H9 (cell line): ENCODE results near the gene PANX2. TPM values are rescaled to one million over a fixed set of nuclear protein-coding genes. Genes with fewer than 3 reads are reported as not detected.

Experiments used
- DNase-seq: peaks from one replicate; pipeline ENCODE4 v3.0.0-alpha.2; 2017
- H2AFZ ChIP-seq: one replicate; pipeline ENCODE4 v1.6.1; 2013; ENCODE audit warnings: mild to moderate bottlenecking, low read length, control low read depth, moderate library complexity
- H2AK5ac ChIP-seq: 2 replicates; pipeline ENCODE4 v1.6.1; 2013; ENCODE audit warnings: low read length, control low read depth, mixed read lengths; ENCODE audit not compliant: insufficient read length
- H2BK120ac ChIP-seq: one replicate; pipeline ENCODE4 v1.6.1; 2013; ENCODE audit warnings: low read depth, mild to moderate bottlenecking, low read length, control low read depth, inconsistent platforms; ENCODE audit not compliant: poor library complexity, severe bottlenecking
- H2BK12ac ChIP-seq: 2 replicates; pipeline ENCODE4 v1.6.1; 2013; ENCODE audit warnings: low read length, control low read depth, mixed read lengths, low read depth; ENCODE audit not compliant: insufficient read length
- H2BK15ac ChIP-seq: 2 replicates; pipeline ENCODE4 v1.6.1; 2013; ENCODE audit warnings: low read depth, low read length, control low read depth
- H2BK20ac ChIP-seq: one replicate; pipeline ENCODE4 v1.6.1; 2013; ENCODE audit warnings: low read depth, mild to moderate bottlenecking, low read length, control low read depth, inconsistent platforms; ENCODE audit not compliant: poor library complexity, severe bottlenecking
- H2BK5ac ChIP-seq: 2 replicates; pipeline ENCODE4 v1.6.1; 2013; ENCODE audit warnings: low read length, control low read depth, mixed read lengths; ENCODE audit not compliant: insufficient read length
- H3K14ac ChIP-seq: 2 replicates; pipeline ENCODE4 v1.6.1; 2013; ENCODE audit warnings: low read length, control low read depth; ENCODE audit not compliant: insufficient read depth
- H3K18ac ChIP-seq: 2 replicates; pipeline ENCODE4 v1.6.1; 2013; ENCODE audit warnings: low read depth, mild to moderate bottlenecking, mixed read lengths, low read length, control low read depth; ENCODE audit not compliant: insufficient read length
- H3K23ac ChIP-seq: 2 replicates; pipeline ENCODE4 v1.6.1; 2013; ENCODE audit warnings: low read length, control low read depth, mixed read lengths, low read depth; ENCODE audit not compliant: insufficient read length
- H3K23me2 ChIP-seq: 2 replicates; pipeline ENCODE4 v1.6.1; 2013; ENCODE audit warnings: low read depth, mild to moderate bottlenecking, mixed read lengths, low read length, control low read depth; ENCODE audit not compliant: insufficient read length, poor library complexity, severe bottlenecking
- H3K27ac ChIP-seq: 2 replicates; pipeline ENCODE4 v1.5.1; 2013; ENCODE audit warnings: low read length, control low read depth, mixed read lengths, low read depth; ENCODE audit not compliant: insufficient read length
- H3K27me3 ChIP-seq: 2 replicates; pipeline ENCODE4 v1.6.1; 2013; ENCODE audit warnings: low read length, control low read depth, inconsistent platforms; ENCODE audit not compliant: insufficient read depth
- H3K4ac ChIP-seq: 2 replicates; pipeline ENCODE4 v1.6.1; 2013; ENCODE audit warnings: low read depth, mild to moderate bottlenecking, control low read depth, inconsistent platforms, low read length, moderate library complexity
- H3K4me1 ChIP-seq: 2 replicates; pipeline ENCODE4 v1.6.1; 2013; ENCODE audit warnings: low read length, control low read depth, inconsistent platforms; ENCODE audit not compliant: insufficient read depth
- H3K4me2 ChIP-seq: 2 replicates; pipeline ENCODE4 v1.6.1; 2013; ENCODE audit warnings: low read length, control low read depth, mixed read lengths; ENCODE audit not compliant: insufficient read length, insufficient read depth
- H3K56ac ChIP-seq: 2 replicates; pipeline ENCODE4 v1.6.1; 2013; ENCODE audit warnings: low read depth, mild to moderate bottlenecking, mixed read lengths, low read length, control low read depth; ENCODE audit not compliant: insufficient read length
- H3K79me1 ChIP-seq: 2 replicates; pipeline ENCODE4 v1.6.1; 2013; ENCODE audit warnings: low read depth, mild to moderate bottlenecking, moderate library complexity, low read length, control low read depth, inconsistent platforms; ENCODE audit not compliant: insufficient read depth, poor library complexity, severe bottlenecking
- H3K79me2 ChIP-seq: 2 replicates; pipeline ENCODE4 v1.6.1; 2013; ENCODE audit warnings: low read length, control low read depth, inconsistent platforms; ENCODE audit not compliant: insufficient read depth
- H3K9ac ChIP-seq: 2 replicates; pipeline ENCODE4 v1.6.1; 2013; ENCODE audit warnings: low read length, control low read depth, mixed read lengths; ENCODE audit not compliant: insufficient read length; ENCODE audit errors: extremely low read depth
- H3K9me3 ChIP-seq: one replicate; pipeline ENCODE4 v1.6.1; 2013; ENCODE audit warnings: low read depth, low read length, inconsistent platforms; ENCODE audit not compliant: control insufficient read depth
- H3T11ph ChIP-seq: one replicate; pipeline ENCODE4 v1.6.1; 2013; ENCODE audit warnings: mild to moderate bottlenecking, low read length, control low read depth, inconsistent platforms
- H4K20me1 ChIP-seq: one replicate; pipeline ENCODE4 v1.6.1; 2013; ENCODE audit not compliant: control insufficient read depth, insufficient read length, insufficient read depth
- H4K5ac ChIP-seq: 2 replicates; pipeline ENCODE4 v1.6.1; 2013; ENCODE audit warnings: low read depth, mild to moderate bottlenecking, mixed read lengths, low read length, control low read depth; ENCODE audit not compliant: insufficient read length
- H4K8ac ChIP-seq: replicated peaks from 2 replicates; pipeline ENCODE4 v1.6.1; 2013; ENCODE audit warnings: low read length, control low read depth, mixed read lengths, low read depth; ENCODE audit not compliant: insufficient read length
- H4K91ac ChIP-seq: 2 replicates; pipeline ENCODE4 v1.6.1; 2013; ENCODE audit warnings: low read depth, mild to moderate bottlenecking, moderate library complexity, mixed read lengths, low read length, control low read depth; ENCODE audit not compliant: insufficient read length
- H3K27ac Mint-ChIP-seq, 3 experiments: 2 replicates in 2 of 3; 3 replicates in 1 of 3; pipeline ENCODE4 v1.8.0; 2020 to 2021; ENCODE audit warnings: mixed read lengths in 3 of 3, mild to moderate bottlenecking in 1 of 3, moderate library complexity in 1 of 3
- H3K27me3 Mint-ChIP-seq: 2 replicates; pipeline ENCODE4 v1.8.0; 2021; ENCODE audit warnings: low read depth, mild to moderate bottlenecking, moderate library complexity, mixed read lengths
- H3K36me3 Mint-ChIP-seq, 3 experiments: 2 replicates in 2 of 3; 3 replicates in 1 of 3; pipeline ENCODE4 v1.8.0; 2020 to 2021; ENCODE audit warnings: low read depth in 3 of 3, mixed read lengths in 3 of 3; ENCODE audit not compliant: insufficient read depth in 1 of 3
- H3K4me1 Mint-ChIP-seq, 2 experiments: 2 replicates each; pipeline ENCODE4 v1.8.0; 2020; ENCODE audit warnings: mixed read lengths in 2 of 2
- H3K4me3 Mint-ChIP-seq, 2 experiments: 2 replicates in 1 of 2; 3 replicates in 1 of 2; pipeline ENCODE4 v1.8.0; 2020 to 2021; ENCODE audit warnings: mild to moderate bottlenecking in 2 of 2, mixed read lengths in 2 of 2, moderate library complexity in 1 of 2
- H3K9me3 Mint-ChIP-seq, 2 experiments: 2 replicates in 1 of 2; 3 replicates in 1 of 2; pipeline ENCODE4 v1.8.0; 2020; ENCODE audit warnings: mild to moderate bottlenecking in 2 of 2, mixed read lengths in 2 of 2, moderate library complexity in 1 of 2
- WGBS: extraction: QIAGEN DNeasy Blood & Tissue Kit; methylation state at CpG from one replicate; pipeline ENCODE4 v1.1.7; 2013; ENCODE audit warnings: missing lambda C conversion rate, low lambda C conversion rate, mixed read lengths; ENCODE audit not compliant: insufficient read length; ENCODE audit errors: extremely low coverage; 5-methylcytosine and 5-hydroxymethylcytosine counted together
- total RNA-seq: library from RNA; stranded (reverse); gene quantifications from 2 replicates; pipeline ENCODE4 v1.2.1, GENCODE V29; 2021
- TF ChIP-seq, protein P1 (sequence below): fragments of 200-600 bp; sonication (generic); conservative IDR thresholded peaks from 3 replicates; pipeline ENCODE4 v1.8.0; 2021; ENCODE audit warnings: antibody characterized with exemption, mild to moderate bottlenecking

PANX2 gene
- total RNA-seq, 1 experiment from 2014 or later: 8.0 TPM

DNA sequence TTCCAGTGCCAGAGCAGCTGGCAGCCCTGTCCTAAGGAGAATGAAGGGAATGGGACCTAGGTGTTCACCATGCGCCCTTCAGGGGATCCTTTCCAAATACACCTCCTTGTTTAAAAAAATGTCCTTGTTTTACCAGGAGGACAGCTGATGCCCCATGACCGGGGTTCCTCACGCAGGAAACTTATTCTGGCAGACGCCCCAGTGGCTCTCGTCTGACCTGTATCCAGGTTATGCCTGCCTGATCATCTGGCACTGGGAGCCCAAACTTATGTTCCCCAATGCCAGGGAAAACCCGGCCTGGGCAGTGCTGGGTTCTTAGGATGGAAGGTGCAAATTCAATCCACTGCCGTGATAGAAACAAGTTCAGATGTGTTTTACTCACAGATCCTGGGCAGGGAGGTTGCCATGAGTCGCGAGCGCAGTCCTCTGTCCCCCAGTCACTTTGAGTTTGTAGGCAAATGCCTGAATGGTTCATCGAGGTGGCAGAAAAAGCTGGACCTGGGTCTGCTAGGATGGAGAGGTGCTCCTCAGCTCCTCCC is 49.3 kb upstream of the PANX2 start:
- Histone ChIP-seq H2BK120ac (no peak overlapping the region), H3K27ac (no peak overlapping the region), H3T11ph (no peak overlapping the region), H4K91ac (no peak overlapping the region), H3K4ac (no peak overlapping the region), H3K14ac (no peak overlapping the region), H2BK12ac (no peak overlapping the region), H3K56ac (no peak overlapping the region), H2AFZ (no peak overlapping the region), H3K18ac (no peak overlapping the region), H3K4me2 (no peak overlapping the region), H3K79me1 (no peaks in the 10 kb centered on the region), H3K23ac (no peak overlapping the region), H4K20me1 (no peaks in the 10 kb centered on the region), H4K8ac (no peak overlapping the region), H2BK15ac (no peak overlapping the region), H3K4me1 (no peaks in the 10 kb centered on the region), H4K5ac (no peak overlapping the region), H3K23me2 (no peaks in the 10 kb centered on the region), H3K9me3 (no peaks in the 10 kb centered on the region), H2AK5ac (no peak overlapping the region), H2BK5ac (no peak overlapping the region), H2BK20ac (no peak overlapping the region), H3K9ac (no peak overlapping the region), H3K79me2 (no peaks in the 10 kb centered on the region), H3K27me3 (no peaks in the 10 kb centered on the region)
- no peaks in the 10 kb centered on the region; a peak in 1 of 7 replicates for H3K36me3 Mint-ChIP-seq
- H3K9me3 Mint-ChIP-seq: peaks cover 3 to 5% of the 10 kb centered on the region in 2 experiments; a peak in 4 of 5 replicates
- H3K27me3 Mint-ChIP-seq: peaks cover 51% of the 10 kb centered on the region
- no CpG with 5 or more reads among the region's 11 CpGs for WGBS
- no peak for DNase-seq
- H3K4me3 Mint-ChIP-seq: no peak overlapping the region
- peaks cover 0 to 6% of the 10 kb centered on the region in 2 experiments; a peak in 3 of 4 replicates for H3K4me1 Mint-ChIP-seq
- TF ChIP-seq, protein P1, sequence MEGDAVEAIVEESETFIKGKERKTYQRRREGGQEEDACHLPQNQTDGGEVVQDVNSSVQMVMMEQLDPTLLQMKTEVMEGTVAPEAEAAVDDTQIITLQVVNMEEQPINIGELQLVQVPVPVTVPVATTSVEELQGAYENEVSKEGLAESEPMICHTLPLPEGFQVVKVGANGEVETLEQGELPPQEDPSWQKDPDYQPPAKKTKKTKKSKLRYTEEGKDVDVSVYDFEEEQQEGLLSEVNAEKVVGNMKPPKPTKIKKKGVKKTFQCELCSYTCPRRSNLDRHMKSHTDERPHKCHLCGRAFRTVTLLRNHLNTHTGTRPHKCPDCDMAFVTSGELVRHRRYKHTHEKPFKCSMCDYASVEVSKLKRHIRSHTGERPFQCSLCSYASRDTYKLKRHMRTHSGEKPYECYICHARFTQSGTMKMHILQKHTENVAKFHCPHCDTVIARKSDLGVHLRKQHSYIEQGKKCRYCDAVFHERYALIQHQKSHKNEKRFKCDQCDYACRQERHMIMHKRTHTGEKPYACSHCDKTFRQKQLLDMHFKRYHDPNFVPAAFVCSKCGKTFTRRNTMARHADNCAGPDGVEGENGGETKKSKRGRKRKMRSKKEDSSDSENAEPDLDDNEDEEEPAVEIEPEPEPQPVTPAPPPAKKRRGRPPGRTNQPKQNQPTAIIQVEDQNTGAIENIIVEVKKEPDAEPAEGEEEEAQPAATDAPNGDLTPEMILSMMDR: no peak
- no peak overlapping the region for H3K27ac Mint-ChIP-seq
